C4-2B (cell line): ENCODE measurements around the gene ANKRD33.

Experiments used
- ZFX ChIP-seq: fragments of 450-650 bp; IDR thresholded peaks from 2 replicates; pipeline ENCODE4 v1.6.1; 2017
- TF ChIP-seq, protein P1 (sequence below): fragments of 450-650 bp; conservative IDR thresholded peaks from 2 replicates; pipeline ENCODE4 v1.5.1; 2017; ENCODE audit warnings: mild to moderate bottlenecking

DNA sequence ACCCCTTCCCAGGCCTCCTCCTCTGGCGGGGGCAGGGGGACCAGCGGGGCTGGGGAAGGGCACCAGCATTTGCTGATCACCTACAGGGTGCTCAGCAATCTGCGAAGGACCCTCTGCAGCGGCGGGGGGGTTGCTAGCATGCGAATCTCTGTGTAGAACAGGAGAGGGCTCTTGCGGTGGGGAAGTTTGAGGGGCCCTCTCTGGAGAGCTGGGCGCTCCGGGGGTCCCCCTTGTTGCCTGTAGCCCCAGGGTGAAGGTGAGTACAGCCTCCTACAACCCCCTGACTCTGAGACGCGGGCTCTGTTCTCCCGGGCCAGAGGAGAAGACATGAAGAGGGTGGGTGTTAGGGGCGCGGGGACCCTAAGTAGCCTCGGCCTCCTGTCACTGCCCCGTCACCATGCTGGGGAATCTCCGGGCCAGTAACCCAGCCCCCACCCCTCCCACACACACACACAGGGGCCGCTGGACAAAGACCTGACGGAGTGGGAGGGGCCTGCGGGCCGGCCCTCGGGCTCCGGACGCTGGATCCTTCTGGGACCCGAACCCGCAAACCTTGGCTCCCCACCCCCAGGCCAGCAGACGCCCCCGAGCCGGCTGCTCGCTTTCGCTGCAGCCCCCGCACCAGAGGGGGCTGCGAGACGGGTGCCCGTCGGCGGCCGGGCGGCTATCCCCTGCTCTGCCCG is 40.1 kb upstream of the ANKRD33 start:
- TF ChIP-seq, protein P1, sequence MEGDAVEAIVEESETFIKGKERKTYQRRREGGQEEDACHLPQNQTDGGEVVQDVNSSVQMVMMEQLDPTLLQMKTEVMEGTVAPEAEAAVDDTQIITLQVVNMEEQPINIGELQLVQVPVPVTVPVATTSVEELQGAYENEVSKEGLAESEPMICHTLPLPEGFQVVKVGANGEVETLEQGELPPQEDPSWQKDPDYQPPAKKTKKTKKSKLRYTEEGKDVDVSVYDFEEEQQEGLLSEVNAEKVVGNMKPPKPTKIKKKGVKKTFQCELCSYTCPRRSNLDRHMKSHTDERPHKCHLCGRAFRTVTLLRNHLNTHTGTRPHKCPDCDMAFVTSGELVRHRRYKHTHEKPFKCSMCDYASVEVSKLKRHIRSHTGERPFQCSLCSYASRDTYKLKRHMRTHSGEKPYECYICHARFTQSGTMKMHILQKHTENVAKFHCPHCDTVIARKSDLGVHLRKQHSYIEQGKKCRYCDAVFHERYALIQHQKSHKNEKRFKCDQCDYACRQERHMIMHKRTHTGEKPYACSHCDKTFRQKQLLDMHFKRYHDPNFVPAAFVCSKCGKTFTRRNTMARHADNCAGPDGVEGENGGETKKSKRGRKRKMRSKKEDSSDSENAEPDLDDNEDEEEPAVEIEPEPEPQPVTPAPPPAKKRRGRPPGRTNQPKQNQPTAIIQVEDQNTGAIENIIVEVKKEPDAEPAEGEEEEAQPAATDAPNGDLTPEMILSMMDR, result no peak
- TF ChIP-seq ZFX, result no peak
